ENCODE measurements around the gene LYL1. TPM values are rescaled to one million over a fixed set of nuclear protein-coding genes. Genes with fewer than 3 reads are reported as not detected.
"Not testable (repeated sequence)": the region's sequence is repeated elsewhere in the genome, so short reads cannot be mapped to it uniquely, and the experiment has no call there.

The LYL1 gene
- total RNA-seq (2014; rRNA removed; shearing (Covaris generic); ENCODE audit: low replicate concordance): not detected in 2 replicates

- DNase-seq (ENCODE audit: low read depth): no peak
- in situ Hi-C loops (cut with HindIII; ENCODE audit: low pct_unique_long_range_greater_than_20kb, low sequenced_read_pairs): no loop called here
Observed at GRCh38 chr19:13102666-13103580, at the start of gene LYL1. LYL1 (minus strand) TSS chr19:13102858; CDS start chr19:13101171, 1,687 bp downstream.

- DNase-seq (ENCODE audit: low read depth): peak; percentile 98
- in situ Hi-C loops (cut with HindIII; ENCODE audit: low pct_unique_long_range_greater_than_20kb, low sequenced_read_pairs): no loop called here
Observed at GRCh38 chr19:13151605-13152355, 49.1 kb upstream of the LYL1 start.

GRCh38 chr19:13150931-13151604 is 48.4 kb upstream of the LYL1 start:
- DNase-seq (ENCODE audit: low read depth): no peak
- in situ Hi-C loops (cut with HindIII; ENCODE audit: low pct_unique_long_range_greater_than_20kb, low sequenced_read_pairs): no loop called here

GRCh38 chr19:13150187-13150930 is 47.7 kb upstream of the LYL1 start, which contains the start of the genes IER2 and STX10:
IER2 (plus strand) TSS chr19:13150411; CDS start chr19:13153187, 2,776 bp downstream.
STX10 (minus strand) TSS chr19:13150375; CDS start chr19:13150173, 202 bp downstream.
- in situ Hi-C loops (cut with HindIII; ENCODE audit: low pct_unique_long_range_greater_than_20kb, low sequenced_read_pairs): no loop called here
- DNase-seq (ENCODE audit: low read depth): peak; percentile 89

- in situ Hi-C loops (cut with HindIII; ENCODE audit: low pct_unique_long_range_greater_than_20kb, low sequenced_read_pairs): no loop called here
- no peak for DNase-seq (ENCODE audit: low read depth)
Observed at GRCh38 chr19:13149628-13150186, 47.0 kb upstream of the LYL1 start.

GRCh38 chr19:13149173-13149627 is 46.5 kb upstream of the LYL1 start:
- in situ Hi-C loops (cut with HindIII; ENCODE audit: low pct_unique_long_range_greater_than_20kb, low sequenced_read_pairs); DNase-seq (ENCODE audit: low read depth): not testable (repeated sequence)

- DNase-seq (ENCODE audit: low read depth): no peak
- in situ Hi-C loops (cut with HindIII; ENCODE audit: low pct_unique_long_range_greater_than_20kb, low sequenced_read_pairs): no loop called here
Observed at GRCh38 chr19:13146763-13147563, 44.3 kb upstream of the LYL1 start.

- no peak for DNase-seq (ENCODE audit: low read depth)
- in situ Hi-C loops (cut with HindIII; ENCODE audit: low pct_unique_long_range_greater_than_20kb, low sequenced_read_pairs): no loop called here
Observed at GRCh38 chr19:13139633-13140311, 37.1 kb upstream of the LYL1 start.

GRCh38 chr19:13138916-13139198 is 36.2 kb upstream of the LYL1 start:
- in situ Hi-C loops (cut with HindIII; ENCODE audit: low pct_unique_long_range_greater_than_20kb, low sequenced_read_pairs): no loop called here
- no peak for DNase-seq (ENCODE audit: low read depth)

- no peak for DNase-seq (ENCODE audit: low read depth)
- in situ Hi-C loops (cut with HindIII; ENCODE audit: low pct_unique_long_range_greater_than_20kb, low sequenced_read_pairs): no loop called here
Observed at GRCh38 chr19:13138171-13138915, 35.7 kb upstream of the LYL1 start.

GRCh38 chr19:13137290-13137794 is 34.7 kb upstream of the LYL1 start:
- DNase-seq (ENCODE audit: low read depth): no peak
- in situ Hi-C loops (cut with HindIII; ENCODE audit: low pct_unique_long_range_greater_than_20kb, low sequenced_read_pairs): no loop called here

GRCh38 chr19:13135068-13136062 is 32.7 kb upstream of the LYL1 start:
- no peak for DNase-seq (ENCODE audit: low read depth)
- in situ Hi-C loops (cut with HindIII; ENCODE audit: low pct_unique_long_range_greater_than_20kb, low sequenced_read_pairs): no loop called here

GRCh38 chr19:13134626-13135025 is 32.0 kb upstream of the LYL1 start:
- peak; percentile 35 for DNase-seq (ENCODE audit: low read depth)
- in situ Hi-C loops (cut with HindIII; ENCODE audit: low pct_unique_long_range_greater_than_20kb, low sequenced_read_pairs): no loop called here

GRCh38 chr19:13133241-13133870 is 30.7 kb upstream of the LYL1 start:
- no peak for DNase-seq (ENCODE audit: low read depth)
- in situ Hi-C loops (cut with HindIII; ENCODE audit: low pct_unique_long_range_greater_than_20kb, low sequenced_read_pairs): no loop called here

Measured in Caki2 (cell line).